ENCODE data around the gene KIFC1.

DNA sequence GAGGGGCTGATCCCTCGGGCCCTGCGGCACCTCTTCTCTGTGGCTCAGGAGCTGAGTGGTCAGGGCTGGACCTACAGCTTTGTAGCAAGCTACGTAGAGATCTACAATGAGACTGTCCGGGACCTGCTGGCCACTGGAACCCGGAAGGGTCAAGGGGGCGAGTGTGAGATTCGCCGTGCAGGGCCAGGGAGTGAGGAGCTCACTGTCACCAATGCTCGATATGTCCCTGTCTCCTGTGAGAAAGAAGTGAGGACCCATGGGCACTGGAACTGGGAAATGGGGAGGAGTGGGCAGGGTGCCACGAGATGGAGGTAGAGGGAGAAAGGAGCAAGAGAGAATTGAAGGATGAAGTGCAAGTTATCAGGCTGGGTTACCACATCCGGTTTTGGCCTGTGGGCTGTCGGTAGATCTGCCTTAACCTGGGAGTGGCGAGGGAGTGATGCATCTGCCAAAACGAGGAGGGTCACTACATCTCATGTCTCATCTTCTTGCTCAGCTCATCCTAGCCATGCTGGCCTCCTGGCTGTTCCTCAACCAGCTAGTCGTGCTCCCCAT, 13.8 kb downstream of the KIFC1 start:
- TF ChIP-seq POLR2A (IDR thresholded peaks at IDR 0.05; ENCODE audit: low read depth, low read length) (no peak), FOS (IDR thresholded peaks at IDR 0.05; ENCODE audit: low read depth, low read length) (no peak), MAFK (IDR thresholded peaks at IDR 0.05; ENCODE audit: low read depth, low read length) (no peak), MXI1 (IDR thresholded peaks at IDR 0.05; ENCODE audit: borderline replicate concordance, low read depth, low read length) (no peak), CHD1 (IDR thresholded peaks at IDR 0.05; ENCODE audit: low read depth, low read length) (no peak), RAD21 (IDR thresholded peaks at IDR 0.05; ENCODE audit: low read length) (no peak), CEBPB (IDR thresholded peaks at IDR 0.05; ENCODE audit: low read depth, low read length) (no peak), SMC3 (IDR thresholded peaks at IDR 0.05; ENCODE audit: low read depth, low read length) (no peak)
- TF ChIP-seq, protein P1, sequence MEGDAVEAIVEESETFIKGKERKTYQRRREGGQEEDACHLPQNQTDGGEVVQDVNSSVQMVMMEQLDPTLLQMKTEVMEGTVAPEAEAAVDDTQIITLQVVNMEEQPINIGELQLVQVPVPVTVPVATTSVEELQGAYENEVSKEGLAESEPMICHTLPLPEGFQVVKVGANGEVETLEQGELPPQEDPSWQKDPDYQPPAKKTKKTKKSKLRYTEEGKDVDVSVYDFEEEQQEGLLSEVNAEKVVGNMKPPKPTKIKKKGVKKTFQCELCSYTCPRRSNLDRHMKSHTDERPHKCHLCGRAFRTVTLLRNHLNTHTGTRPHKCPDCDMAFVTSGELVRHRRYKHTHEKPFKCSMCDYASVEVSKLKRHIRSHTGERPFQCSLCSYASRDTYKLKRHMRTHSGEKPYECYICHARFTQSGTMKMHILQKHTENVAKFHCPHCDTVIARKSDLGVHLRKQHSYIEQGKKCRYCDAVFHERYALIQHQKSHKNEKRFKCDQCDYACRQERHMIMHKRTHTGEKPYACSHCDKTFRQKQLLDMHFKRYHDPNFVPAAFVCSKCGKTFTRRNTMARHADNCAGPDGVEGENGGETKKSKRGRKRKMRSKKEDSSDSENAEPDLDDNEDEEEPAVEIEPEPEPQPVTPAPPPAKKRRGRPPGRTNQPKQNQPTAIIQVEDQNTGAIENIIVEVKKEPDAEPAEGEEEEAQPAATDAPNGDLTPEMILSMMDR (conservative IDR thresholded peaks at IDR 0.05; ENCODE audit: low read depth, low read length) = no peak
